CD8-positive, alpha-beta memory T cell (primary cell): ENCODE data around the gene RPS28. TPM values are rescaled to one million over a fixed set of nuclear protein-coding genes. Genes with fewer than 3 reads are reported as not detected.
A peak's percentile ranks its signal among the peaks of the same experiment; 100 is the strongest.
"Not testable (repeated sequence)": the region's sequence is repeated elsewhere in the genome, so short reads cannot be mapped to it uniquely, and the experiment has no call there.

Source experiments
- CTCF ChIA-PET: fragments of 350-600 bp; sonication (Branson Sonifier 250); formaldehyde crosslinking; loops from one replicate; lab custom pipeline; 2021; ENCODE audit warnings: antibody characterized with exemption; lab: Charles Lee
- POLR2A ChIA-PET: fragments of 350-600 bp; sonication (Branson Sonifier 250); formaldehyde crosslinking; loops from one replicate; lab custom pipeline; 2021; ENCODE audit warnings: antibody characterized with exemption; lab: Charles Lee
- DNase-seq, 5 donors: peaks; one replicate each; pipeline versions ENCODE4 v3.0.0 to v3.0.0-alpha.2; 2020 to 2022; ENCODE audit warnings: mixed read lengths in 1 of 5
- H3K27ac ChIP-seq: one replicate; pipeline ENCODE4 v1.7.0; 2013; ENCODE audit warnings: low read depth, mild to moderate bottlenecking, low read length, moderate library complexity
- H3K27me3 ChIP-seq: 2 replicates; pipeline ENCODE4 v1.7.0; 2013; ENCODE audit warnings: low read length, mild to moderate bottlenecking; ENCODE audit not compliant: insufficient read depth, poor library complexity, severe bottlenecking
- H3K36me3 ChIP-seq: 2 replicates; pipeline ENCODE4 v1.7.0; 2013; ENCODE audit warnings: mild to moderate bottlenecking, low read length, moderate library complexity; ENCODE audit not compliant: insufficient read depth
- H3K4me1 ChIP-seq: 2 replicates; pipeline ENCODE4 v1.7.0; 2013; ENCODE audit warnings: mild to moderate bottlenecking, low read length, moderate library complexity; ENCODE audit not compliant: insufficient read depth
- H3K4me3 ChIP-seq: 2 replicates; pipeline ENCODE4 v1.7.0; 2013; ENCODE audit warnings: mild to moderate bottlenecking, low read length
- H3K9me3 ChIP-seq: 2 replicates; pipeline ENCODE4 v1.7.0; 2013; ENCODE audit warnings: mild to moderate bottlenecking, low read length
- H3K27ac Mint-ChIP-seq, 8 donors: one replicate each; pipeline ENCODE4 v1.8.0; 2020 to 2021; ENCODE audit warnings: mixed read lengths in 8 of 8, mild to moderate bottlenecking in 6 of 8, inconsistent platforms in 3 of 8, moderate library complexity in 3 of 8
- H3K27me3 Mint-ChIP-seq, 2 donors: one replicate each; pipeline ENCODE4 v1.8.0; 2020 to 2021; ENCODE audit warnings: mixed read lengths in 2 of 2, mild to moderate bottlenecking in 1 of 2, moderate library complexity in 1 of 2
- H3K36me3 Mint-ChIP-seq, 3 donors: one replicate each; pipeline ENCODE4 v1.8.0; 2020 to 2021; ENCODE audit warnings: mixed read lengths in 3 of 3, inconsistent platforms in 1 of 3, mild to moderate bottlenecking in 1 of 3
- H3K4me1 Mint-ChIP-seq, 3 donors: one replicate each; pipeline ENCODE4 v1.8.0; 2020 to 2021; ENCODE audit warnings: mixed read lengths in 3 of 3, inconsistent platforms in 1 of 3, mild to moderate bottlenecking in 1 of 3
- H3K4me3 Mint-ChIP-seq, 7 donors: one replicate each; pipeline ENCODE4 v1.8.0; 2020 to 2021; ENCODE audit warnings: mixed read lengths in 7 of 7, mild to moderate bottlenecking in 6 of 7, moderate library complexity in 4 of 7, inconsistent platforms in 2 of 7
- H3K9me3 Mint-ChIP-seq, 5 donors: one replicate each; pipeline ENCODE4 v1.8.0; 2020 to 2022; ENCODE audit warnings: mixed read lengths in 5 of 5, mild to moderate bottlenecking in 3 of 5, moderate library complexity in 2 of 5, inconsistent platforms in 1 of 5
- polyA plus RNA-seq: library from polyadenylated mRNA; unstranded; fragments of 300-500 nt; fragmentation: Illumina TruSeq; gene quantifications from one replicate; pipeline ENCODE4 v1.2.3, GENCODE V29; 2021
- total RNA-seq, 2 experiments: library from RNA; stranded (reverse); gene quantifications; one replicate each; pipeline ENCODE4 v1.2.3, GENCODE V29; 2021

Gene RPS28
- total and polyA plus RNA-seq, 3 experiments from 2014 or later, result 2,153 to 2,694 (median 2,200) TPM

GRCh38 chr19:8314981-8315640, 6.2 kb upstream of the RPS28 start:
- H3K9me3 Mint-ChIP-seq, H3K4me3 ChIP-seq, H3K27ac ChIP-seq, H3K4me1 ChIP-seq, H3K27ac Mint-ChIP-seq, H3K27me3 ChIP-seq, CTCF ChIA-PET, DNase-seq, H3K9me3 ChIP-seq, POLR2A ChIA-PET, H3K27me3 Mint-ChIP-seq: not testable (repeated sequence)
- peaks cover 0 to 53% (median 4%) of the 10 kb centered on the region in 3 donors for H3K36me3 Mint-ChIP-seq
- H3K36me3 ChIP-seq, result peaks cover 11% of the 10 kb centered on the region
- H3K4me3 Mint-ChIP-seq, result peak overlapping the region in 1 of 7 donors; percentile 60
- peaks cover 3 to 18% (median 10%) of the 10 kb centered on the region in 3 donors for H3K4me1 Mint-ChIP-seq

GRCh38 chr19:8316351-8317125, 4.8 kb upstream of the RPS28 start:
- peaks cover 0 to 52% (median 4%) of the 10 kb centered on the region in 3 donors for H3K36me3 Mint-ChIP-seq
- Histone ChIP-seq H3K9me3 (no peaks in the 10 kb centered on the region), H3K4me1 (peaks cover 15% of the 10 kb centered on the region), H3K4me3 (no peak overlapping the region), H3K27me3 (no peaks in the 10 kb centered on the region), H3K27ac (no peak overlapping the region), H3K36me3 (peaks cover 11% of the 10 kb centered on the region)
- DNase-seq, result no peak
- H3K4me1 Mint-ChIP-seq, result peaks cover 9 to 29% (median 18%) of the 10 kb centered on the region in 3 donors
- H3K4me3 Mint-ChIP-seq, result no peak overlapping the region
- H3K27ac Mint-ChIP-seq, result no peak overlapping the region
- CTCF ChIA-PET, result interaction anchor here (0.7 kb wide), 1 partner anchor 70 kb away, joined by 4 read pairs; no protein-coding TSS in a partner anchor
- H3K27me3 Mint-ChIP-seq, result no peaks in the 10 kb centered on the region
- POLR2A ChIA-PET, result interaction anchor here (0.6 kb wide), 2 partner anchors 20 to 139 kb away, joined by 3 read pairs; no protein-coding TSS in a partner anchor
- no peaks in the 10 kb centered on the region for H3K9me3 Mint-ChIP-seq

GRCh38 chr19:8318835-8319234, 2.5 kb upstream of the RPS28 start:
- Mint-ChIP-seq H3K4me3 (peak overlapping the region in 6 of 7 donors; percentile 34 to 84 (median 50)), H3K36me3 (peaks cover 0 to 56% (median 4%) of the 10 kb centered on the region in 3 donors), H3K27ac (peak overlapping the region in 2 of 8 donors; percentile 30 to 75), H3K4me1 (peaks cover 22 to 51% (median 33%) of the 10 kb centered on the region in 3 donors)
- peaks cover 32% of the 10 kb centered on the region for H3K4me1 ChIP-seq
- H3K9me3 Mint-ChIP-seq, DNase-seq, H3K27me3 ChIP-seq, H3K27ac ChIP-seq, H3K9me3 ChIP-seq, H3K4me3 ChIP-seq, H3K27me3 Mint-ChIP-seq, CTCF ChIA-PET: not testable (repeated sequence)
- POLR2A ChIA-PET, result interaction anchor here (0.6 to 0.7 kb wide), 2 partner anchors 621 to 796 kb away, joined by 3 to 5 read pairs; partner anchors contain the start of gene MCOLN1
- peaks cover 16% of the 10 kb centered on the region for H3K36me3 ChIP-seq

DNA sequence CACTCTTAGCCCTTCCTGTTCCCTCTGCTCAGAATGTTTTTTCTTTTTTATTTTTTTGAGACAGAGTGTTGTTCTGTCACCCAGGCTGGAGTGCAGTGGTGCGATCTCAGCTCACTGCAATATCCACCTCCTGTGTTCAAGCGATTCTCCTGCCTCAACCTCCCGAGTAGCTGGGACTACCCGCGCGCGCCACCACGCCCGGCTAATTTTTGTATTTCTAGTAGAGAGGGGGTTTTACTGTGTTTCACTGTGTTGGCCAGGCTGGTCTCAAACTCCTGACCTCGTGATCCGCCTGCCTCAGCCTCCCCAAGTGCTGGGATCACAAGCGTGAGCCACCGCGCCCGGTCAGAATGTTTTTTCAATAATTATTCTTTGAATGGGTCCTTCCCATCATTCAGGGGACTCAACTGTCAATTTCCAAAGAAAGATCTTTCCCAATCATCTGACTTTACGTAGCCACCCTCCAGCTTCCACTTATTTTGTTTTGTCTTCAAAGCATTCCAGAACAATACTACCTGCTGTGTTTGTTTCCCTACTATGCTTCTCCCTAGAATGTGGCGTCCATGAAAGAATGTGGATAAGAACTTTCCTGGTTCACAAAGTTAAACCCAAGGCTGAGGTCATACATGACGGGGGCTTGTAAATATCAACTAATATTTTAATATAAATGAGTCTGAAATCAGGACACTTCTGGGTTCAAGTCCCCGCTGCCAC, 1.3 kb upstream of the RPS28 start:
- H3K27me3 Mint-ChIP-seq, result no peaks in the 10 kb centered on the region
- Histone ChIP-seq H3K4me1 (peaks cover 33% of the 10 kb centered on the region), H3K4me3 (peak overlapping the region; percentile 98), H3K27ac (peak overlapping the region; percentile 95), H3K9me3 (no peaks in the 10 kb centered on the region), H3K36me3 (peaks cover 12% of the 10 kb centered on the region), H3K27me3 (no peaks in the 10 kb centered on the region)
- POLR2A ChIA-PET, result interaction anchor here (0.6 kb wide), 1 partner anchor 690 kb away, joined by 10 read pairs; no protein-coding TSS in a partner anchor
- peaks cover 0 to 49% (median 4%) of the 10 kb centered on the region in 3 donors for H3K36me3 Mint-ChIP-seq
- CTCF ChIA-PET, result no interaction called here
- H3K9me3 Mint-ChIP-seq, result no peaks in the 10 kb centered on the region
- H3K27ac Mint-ChIP-seq, result peak overlapping the region; percentile 77 to 100 (median 99)
- DNase-seq, result no peak
- peak overlapping the region; percentile 94 to 98 (median 96) for H3K4me3 Mint-ChIP-seq
- peaks cover 22 to 52% (median 33%) of the 10 kb centered on the region in 3 donors for H3K4me1 Mint-ChIP-seq

- H3K36me3 ChIP-seq, result peaks cover 6% of the 10 kb centered on the region
- H3K27ac ChIP-seq, result peak overlapping the region; percentile 95
- no peaks in the 10 kb centered on the region for H3K9me3 ChIP-seq
- peaks cover 0 to 44% (median 1%) of the 10 kb centered on the region in 3 donors for H3K36me3 Mint-ChIP-seq
- peaks cover 33% of the 10 kb centered on the region for H3K4me1 ChIP-seq
- peak overlapping the region; percentile 98 for H3K4me3 ChIP-seq
- ChIA-PET POLR2A (interaction anchor here (0.6 to 1.0 kb wide), 2 partner anchors 51 to 691 kb away, joined by 4 to 10 read pairs; no protein-coding TSS in a partner anchor), CTCF (interaction anchor here (0.5 to 1.3 kb wide), 2 partner anchors 14 to 45 kb away, joined by 4 to 5 read pairs; no protein-coding TSS in a partner anchor)
- H3K9me3 Mint-ChIP-seq, result no peaks in the 10 kb centered on the region
- H3K4me1 Mint-ChIP-seq, result peaks cover 22 to 52% (median 33%) of the 10 kb centered on the region in 3 donors
- peak overlapping the region; percentile 97 to 100 (median 99) for H3K27ac Mint-ChIP-seq
- H3K4me3 Mint-ChIP-seq, result peak overlapping the region; percentile 94 to 98 (median 96)
- no peaks in the 10 kb centered on the region for H3K27me3 Mint-ChIP-seq
- no peaks in the 10 kb centered on the region for H3K27me3 ChIP-seq
- DNase-seq, result no peak
Measured at GRCh38 chr19:8320564-8321066, 681 bp upstream of the RPS28 start.

GRCh38 chr19:8321986-8322637, 816 bp downstream of the RPS28 start:
- Histone ChIP-seq H3K36me3 (peaks cover 6% of the 10 kb centered on the region), H3K27me3 (no peaks in the 10 kb centered on the region), H3K27ac (peak overlapping the region; percentile 95), H3K4me1 (peaks cover 33% of the 10 kb centered on the region), H3K9me3 (no peaks in the 10 kb centered on the region), H3K4me3 (peak overlapping the region; percentile 98)
- H3K27ac Mint-ChIP-seq, result peak overlapping the region; percentile 97 to 100 (median 99)
- ChIA-PET CTCF (interaction anchor here (0.8 to 1.3 kb wide), 4 partner anchors 12 to 111 kb away, joined by 3 to 7 read pairs (median 4); no protein-coding TSS in a partner anchor), POLR2A (interaction anchor here (0.6 kb wide), 1 partner anchor 122 kb away, joined by 3 read pairs; the partner anchor contains the start of gene HNRNPM)
- H3K4me1 Mint-ChIP-seq, result peaks cover 22 to 48% (median 33%) of the 10 kb centered on the region in 3 donors
- H3K36me3 Mint-ChIP-seq, result peaks cover 0 to 38% (median 0%) of the 10 kb centered on the region in 3 donors
- H3K9me3 Mint-ChIP-seq, result no peaks in the 10 kb centered on the region
- no peak for DNase-seq
- H3K27me3 Mint-ChIP-seq, result no peaks in the 10 kb centered on the region
- peak overlapping the region; percentile 94 to 98 (median 96) for H3K4me3 Mint-ChIP-seq

GRCh38 chr19:8322638-8322997, 1.3 kb downstream of the RPS28 start:
- Mint-ChIP-seq H3K4me1 (peaks cover 22 to 46% (median 33%) of the 10 kb centered on the region in 3 donors), H3K27me3 (no peaks in the 10 kb centered on the region), H3K27ac (peak overlapping the region in 7 of 8 donors; percentile 72 to 100 (median 99)), H3K36me3 (peaks cover 0 to 36% (median 0%) of the 10 kb centered on the region in 3 donors), H3K9me3 (no peaks in the 10 kb centered on the region), H3K4me3 (peak overlapping the region; percentile 94 to 98 (median 96))
- Histone ChIP-seq H3K27ac (peak overlapping the region; percentile 95), H3K4me1 (peaks cover 33% of the 10 kb centered on the region), H3K27me3 (no peaks in the 10 kb centered on the region), H3K36me3 (peaks cover 6% of the 10 kb centered on the region), H3K4me3 (peak overlapping the region; percentile 98), H3K9me3 (no peaks in the 10 kb centered on the region)
- ChIA-PET POLR2A (no interaction called here), CTCF (no interaction called here)
- no peak for DNase-seq
